Measurements from ENCODE around the gene TENT4B.

Gene TENT4B

DNA sequence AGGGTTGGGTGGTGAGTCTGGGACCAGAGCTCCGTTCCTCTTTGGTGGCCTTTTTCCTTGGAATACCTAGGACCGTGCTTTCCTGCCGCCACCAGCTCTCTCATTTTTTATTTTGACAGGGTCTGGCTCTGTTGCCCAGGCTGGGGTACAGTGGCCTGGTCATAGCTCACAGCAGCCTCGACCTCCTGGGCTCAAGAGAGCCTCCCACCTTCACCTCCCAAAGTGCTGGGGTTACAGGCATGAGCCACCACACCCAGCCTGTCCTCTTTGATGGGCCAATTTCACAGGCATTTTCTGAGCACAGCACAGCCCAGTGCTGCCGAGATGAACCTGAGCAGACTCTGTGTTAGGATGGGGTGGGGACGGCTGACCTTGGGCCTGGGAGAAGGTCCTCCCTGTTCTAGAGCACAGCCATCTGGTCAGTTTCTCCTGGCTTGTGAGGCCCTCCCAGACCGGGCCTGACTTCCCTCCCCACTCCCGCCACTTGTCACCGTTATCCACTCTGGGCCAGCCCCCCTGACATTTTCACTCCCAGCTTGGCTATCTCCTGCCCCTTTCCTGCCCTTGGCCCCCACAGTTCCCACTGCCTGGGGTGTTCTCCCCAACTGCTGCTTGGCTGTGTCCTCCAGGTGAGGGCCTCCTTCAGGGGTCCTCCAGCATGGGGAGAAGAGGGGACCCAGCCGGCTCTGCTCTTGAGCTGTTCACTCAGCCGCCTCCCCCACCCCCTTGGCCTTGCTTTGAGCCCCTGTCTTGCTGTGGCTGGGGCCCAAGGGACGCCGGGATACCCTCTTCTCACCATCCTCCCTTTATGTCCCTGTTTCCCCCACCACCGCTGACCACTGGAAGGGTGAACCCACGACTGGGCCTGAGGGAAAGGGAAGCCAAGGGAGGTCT is 118.3 kb downstream of the TENT4B start:
- TF ChIP-seq YY1 (IDR thresholded peaks at IDR 0.05; ENCODE audit: low read depth) (no peak), RAD21 (IDR thresholded peaks at IDR 0.05; ENCODE audit: low read depth) (no peak), ZBTB7A (IDR thresholded peaks at IDR 0.05; ENCODE audit: low read depth) (no peak), FOXM1 (IDR thresholded peaks at IDR 0.05; ENCODE audit: borderline replicate concordance, low read depth) (no peak), TCF12 (IDR thresholded peaks at IDR 0.05; ENCODE audit: low read depth) (no peak), CEBPB (IDR thresholded peaks at IDR 0.05) (no peak), EGR1 (IDR thresholded peaks at IDR 0.05) (no peak), NFIC (IDR thresholded peaks at IDR 0.05) (no peak), EP300 (IDR thresholded peaks at IDR 0.05; ENCODE audit: borderline replicate concordance) (no peak), TAF1 (IDR thresholded peaks at IDR 0.05; ENCODE audit: low read depth) (no peak), CREB1 (IDR thresholded peaks at IDR 0.05; ENCODE audit: low read depth) (no peak), TEAD4 (IDR thresholded peaks at IDR 0.05) (no peak)
- TF ChIP-seq, protein P1, sequence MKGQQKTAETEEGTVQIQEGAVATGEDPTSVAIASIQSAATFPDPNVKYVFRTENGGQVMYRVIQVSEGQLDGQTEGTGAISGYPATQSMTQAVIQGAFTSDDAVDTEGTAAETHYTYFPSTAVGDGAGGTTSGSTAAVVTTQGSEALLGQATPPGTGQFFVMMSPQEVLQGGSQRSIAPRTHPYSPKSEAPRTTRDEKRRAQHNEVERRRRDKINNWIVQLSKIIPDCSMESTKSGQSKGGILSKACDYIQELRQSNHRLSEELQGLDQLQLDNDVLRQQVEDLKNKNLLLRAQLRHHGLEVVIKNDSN (IDR thresholded peaks at IDR 0.05): no peak
- TF ChIP-seq, protein P2, sequence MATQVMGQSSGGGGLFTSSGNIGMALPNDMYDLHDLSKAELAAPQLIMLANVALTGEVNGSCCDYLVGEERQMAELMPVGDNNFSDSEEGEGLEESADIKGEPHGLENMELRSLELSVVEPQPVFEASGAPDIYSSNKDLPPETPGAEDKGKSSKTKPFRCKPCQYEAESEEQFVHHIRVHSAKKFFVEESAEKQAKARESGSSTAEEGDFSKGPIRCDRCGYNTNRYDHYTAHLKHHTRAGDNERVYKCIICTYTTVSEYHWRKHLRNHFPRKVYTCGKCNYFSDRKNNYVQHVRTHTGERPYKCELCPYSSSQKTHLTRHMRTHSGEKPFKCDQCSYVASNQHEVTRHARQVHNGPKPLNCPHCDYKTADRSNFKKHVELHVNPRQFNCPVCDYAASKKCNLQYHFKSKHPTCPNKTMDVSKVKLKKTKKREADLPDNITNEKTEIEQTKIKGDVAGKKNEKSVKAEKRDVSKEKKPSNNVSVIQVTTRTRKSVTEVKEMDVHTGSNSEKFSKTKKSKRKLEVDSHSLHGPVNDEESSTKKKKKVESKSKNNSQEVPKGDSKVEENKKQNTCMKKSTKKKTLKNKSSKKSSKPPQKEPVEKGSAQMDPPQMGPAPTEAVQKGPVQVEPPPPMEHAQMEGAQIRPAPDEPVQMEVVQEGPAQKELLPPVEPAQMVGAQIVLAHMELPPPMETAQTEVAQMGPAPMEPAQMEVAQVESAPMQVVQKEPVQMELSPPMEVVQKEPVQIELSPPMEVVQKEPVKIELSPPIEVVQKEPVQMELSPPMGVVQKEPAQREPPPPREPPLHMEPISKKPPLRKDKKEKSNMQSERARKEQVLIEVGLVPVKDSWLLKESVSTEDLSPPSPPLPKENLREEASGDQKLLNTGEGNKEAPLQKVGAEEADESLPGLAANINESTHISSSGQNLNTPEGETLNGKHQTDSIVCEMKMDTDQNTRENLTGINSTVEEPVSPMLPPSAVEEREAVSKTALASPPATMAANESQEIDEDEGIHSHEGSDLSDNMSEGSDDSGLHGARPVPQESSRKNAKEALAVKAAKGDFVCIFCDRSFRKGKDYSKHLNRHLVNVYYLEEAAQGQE (IDR thresholded peaks at IDR 0.05; ENCODE audit: low read depth): no peak
- TF ChIP-seq, protein P3, sequence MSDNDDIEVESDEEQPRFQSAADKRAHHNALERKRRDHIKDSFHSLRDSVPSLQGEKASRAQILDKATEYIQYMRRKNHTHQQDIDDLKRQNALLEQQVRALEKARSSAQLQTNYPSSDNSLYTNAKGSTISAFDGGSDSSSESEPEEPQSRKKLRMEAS (IDR thresholded peaks at IDR 0.05): no peak

DNA sequence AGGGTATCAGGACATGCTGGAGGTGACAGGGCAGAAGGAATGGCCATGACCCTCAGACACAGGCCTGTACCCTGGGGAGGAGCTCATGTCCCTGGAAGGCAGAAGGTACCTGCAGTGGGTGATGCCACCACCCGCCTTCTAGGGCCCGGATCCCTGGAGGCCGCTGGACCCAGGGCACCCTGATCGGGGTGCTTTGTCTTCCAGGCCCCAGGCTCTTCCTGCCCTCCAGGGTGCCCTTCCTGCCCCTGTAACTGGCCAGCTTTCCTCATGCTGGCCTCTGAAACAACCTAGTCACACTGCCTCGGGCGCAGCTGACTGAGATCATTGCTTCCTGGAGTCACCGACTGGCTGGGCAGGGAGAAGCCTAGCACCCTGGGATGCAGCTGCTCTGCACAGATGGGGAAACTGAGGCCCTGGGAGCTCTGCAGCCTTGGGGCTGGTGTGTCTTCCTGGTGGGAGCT is 119.0 kb downstream of the TENT4B start:
- TF ChIP-seq FOXM1 (IDR thresholded peaks at IDR 0.05; ENCODE audit: borderline replicate concordance, low read depth): no peak
- TF ChIP-seq EP300 (IDR thresholded peaks at IDR 0.05; ENCODE audit: borderline replicate concordance): no peak
- TF ChIP-seq, protein P1 (IDR thresholded peaks at IDR 0.05): no peak
- TF ChIP-seq, protein P2 (IDR thresholded peaks at IDR 0.05; ENCODE audit: low read depth): no peak
- TF ChIP-seq TEAD4 (IDR thresholded peaks at IDR 0.05): no peak

DNA sequence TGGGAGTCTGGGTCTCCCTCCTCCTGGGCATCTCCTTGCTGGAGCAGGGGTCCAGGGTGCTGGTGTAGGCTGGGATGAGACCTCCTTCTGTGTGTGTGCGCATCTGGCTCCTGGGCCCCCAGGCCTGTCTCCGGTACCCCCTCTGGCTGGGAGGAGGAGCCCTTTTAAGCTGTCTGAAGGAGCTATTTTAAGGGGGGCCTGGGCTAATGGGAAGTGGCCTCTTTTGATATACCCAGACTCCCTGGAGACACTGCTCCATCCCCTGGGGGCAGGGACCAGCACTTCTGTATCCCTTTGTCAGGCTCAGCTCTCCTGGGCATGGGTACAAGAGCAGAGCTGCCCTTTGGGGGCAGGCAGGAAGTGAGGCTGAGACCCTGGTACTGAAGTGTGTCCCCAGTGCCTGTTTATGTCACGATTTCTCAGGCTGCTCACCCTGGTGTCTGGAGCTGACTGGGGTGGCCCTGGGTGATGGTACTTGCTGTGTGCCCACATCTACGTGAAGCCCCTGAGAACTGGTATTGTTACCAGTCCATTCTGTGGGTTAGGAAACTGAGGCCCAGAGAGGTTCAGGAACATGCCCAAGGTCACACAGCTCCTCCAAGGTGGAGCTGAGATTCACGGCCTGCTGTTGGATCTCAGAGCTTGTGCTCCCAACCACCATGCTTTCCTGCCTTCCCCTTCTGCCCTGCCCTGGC is 119.7 kb downstream of the TENT4B start:
- TF ChIP-seq, protein P2 (IDR thresholded peaks at IDR 0.05; ENCODE audit: low read depth): no peak
- TF ChIP-seq TEAD4 (IDR thresholded peaks at IDR 0.05) (no peak), RAD21 (IDR thresholded peaks at IDR 0.05; ENCODE audit: low read depth) (no peak), EGR1 (IDR thresholded peaks at IDR 0.05) (no peak), EP300 (IDR thresholded peaks at IDR 0.05; ENCODE audit: borderline replicate concordance) (no peak), TAF1 (IDR thresholded peaks at IDR 0.05; ENCODE audit: low read depth) (no peak), YY1 (IDR thresholded peaks at IDR 0.05; ENCODE audit: low read depth) (no peak), CEBPB (IDR thresholded peaks at IDR 0.05) (no peak), CREB1 (IDR thresholded peaks at IDR 0.05; ENCODE audit: low read depth) (no peak)
- TF ChIP-seq, protein P3 (IDR thresholded peaks at IDR 0.05): no peak
- TF ChIP-seq, protein P1 (IDR thresholded peaks at IDR 0.05): no peak
